HG03108 (cell line): Measurements from ENCODE around the gene ZCCHC7.

Experiments
- ATAC-seq: cut with Tn5 transposase; IDR thresholded peaks from one replicate; pipeline ENCODE4 v1.9.1; 2021; ENCODE audit warnings: moderate library complexity; ENCODE audit not compliant: unreplicated experiment

Gene ZCCHC7

GRCh38 chr9:37329576-37329975, 209.2 kb downstream of the ZCCHC7 start:
- ATAC-seq, result peak; percentile 43

- ATAC-seq, result no peak
These were observed 211.5 kb downstream of the ZCCHC7 start for GRCh38 chr9:37331871-37332270.

GRCh38 chr9:37332578-37332977, 212.2 kb downstream of the ZCCHC7 start:
- no peak for ATAC-seq

- ATAC-seq, result no peak
These were observed 212.9 kb downstream of the ZCCHC7 start for GRCh38 chr9:37333288-37333687.

GRCh38 chr9:37335238-37335637, 214.9 kb downstream of the ZCCHC7 start:
- no peak for ATAC-seq

- no peak for ATAC-seq
These were observed 215.8 kb downstream of the ZCCHC7 start for GRCh38 chr9:37336150-37336549.

GRCh38 chr9:37337301-37337890, 217.0 kb downstream of the ZCCHC7 start:
- ATAC-seq, result no peak

GRCh38 chr9:37338218-37338617, 217.8 kb downstream of the ZCCHC7 start:
- no peak for ATAC-seq

- no peak for ATAC-seq
These were observed 219.5 kb downstream of the ZCCHC7 start for GRCh38 chr9:37339923-37340322.

GRCh38 chr9:37340961-37341360, 220.6 kb downstream of the ZCCHC7 start:
- ATAC-seq, result no peak

- no peak for ATAC-seq
These were observed 221.3 kb downstream of the ZCCHC7 start for GRCh38 chr9:37341704-37342103.

- no peak for ATAC-seq
These were observed 222.1 kb downstream of the ZCCHC7 start for GRCh38 chr9:37342493-37342892.

- no peak for ATAC-seq
These were observed 222.5 kb downstream of the ZCCHC7 start for GRCh38 chr9:37342895-37343294.

GRCh38 chr9:37343724-37344123, 223.3 kb downstream of the ZCCHC7 start:
- ATAC-seq, result no peak

- ATAC-seq, result no peak
These were observed 224.7 kb downstream of the ZCCHC7 start for GRCh38 chr9:37345038-37345437.

- ATAC-seq, result no peak
These were observed 228.5 kb downstream of the ZCCHC7 start for GRCh38 chr9:37348917-37349316.

- no peak for ATAC-seq
These were observed 230.3 kb downstream of the ZCCHC7 start for GRCh38 chr9:37350486-37351190.

- ATAC-seq, result no peak
These were observed 233.4 kb downstream of the ZCCHC7 start for GRCh38 chr9:37353791-37354190.

GRCh38 chr9:37362430-37362829, 242.1 kb downstream of the ZCCHC7 start:
- ATAC-seq, result no peak

- no peak for ATAC-seq
These were observed 242.8 kb downstream of the ZCCHC7 start for GRCh38 chr9:37363124-37363523.

GRCh38 chr9:37364136-37364535, 243.8 kb downstream of the ZCCHC7 start:
- ATAC-seq, result no peak

- ATAC-seq, result no peak
These were observed 244.5 kb downstream of the ZCCHC7 start for GRCh38 chr9:37364751-37365360.
